SK-MEL-5 (cell line): ENCODE results near the gene SNTG2. TPM values are rescaled to one million over a fixed set of nuclear protein-coding genes. Genes with fewer than 3 reads are reported as not detected.

Source experiments
- DNase-seq: peaks from one replicate; pipeline ENCODE4 v3.0.0-alpha.2; 2016; ENCODE audit warnings: low read depth, low spot score
- in situ Hi-C: cut with HindIII; loops from 2 replicates; pipeline ENCODE4 v1.10.0; 2016; ENCODE audit warnings: low sequenced_read_pairs, high pct_unique_total_duplicates, low pct_unique_long_range_greater_than_20kb
- total RNA-seq: library from RNA; depleted of rRNA; stranded (reverse); fragments of >200 nt; shearing (Covaris generic); gene quantifications from 2 replicates; pipeline ENCODE4 v1.2.3, GENCODE V29; 2014

Gene SNTG2
- total RNA-seq, 1 experiment from 2014 or later = not detected

- in situ Hi-C loops = no loop called here
- DNase-seq = no peak
These were observed 360.2 kb downstream of the SNTG2 start for GRCh38 chr2:1310866-1311265.

- no peak for DNase-seq
- in situ Hi-C loops = no loop called here
These were observed 362.7 kb downstream of the SNTG2 start for GRCh38 chr2:1313240-1313924.

DNA sequence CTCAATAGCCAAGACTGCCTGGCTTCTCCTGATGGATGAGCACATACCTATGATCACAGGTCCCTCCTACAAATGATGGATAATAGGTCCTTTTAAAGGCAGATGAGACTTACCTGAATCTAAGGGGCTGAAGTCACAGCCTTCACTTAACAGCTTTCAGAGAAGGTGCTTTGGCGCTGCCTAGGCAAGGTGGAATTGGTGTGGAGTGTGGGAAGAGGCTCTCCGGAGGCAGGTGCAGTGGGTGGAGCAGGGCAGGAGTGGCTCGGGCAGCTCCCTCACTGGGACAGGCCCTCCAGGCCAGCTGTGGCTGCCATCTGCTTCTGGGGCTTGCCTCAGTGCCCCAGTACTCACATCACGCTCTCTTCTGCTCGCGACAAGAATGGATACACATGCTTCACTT lies 363.6 kb downstream of the SNTG2 start:
- in situ Hi-C loops = no loop called here
- DNase-seq = no peak

DNA sequence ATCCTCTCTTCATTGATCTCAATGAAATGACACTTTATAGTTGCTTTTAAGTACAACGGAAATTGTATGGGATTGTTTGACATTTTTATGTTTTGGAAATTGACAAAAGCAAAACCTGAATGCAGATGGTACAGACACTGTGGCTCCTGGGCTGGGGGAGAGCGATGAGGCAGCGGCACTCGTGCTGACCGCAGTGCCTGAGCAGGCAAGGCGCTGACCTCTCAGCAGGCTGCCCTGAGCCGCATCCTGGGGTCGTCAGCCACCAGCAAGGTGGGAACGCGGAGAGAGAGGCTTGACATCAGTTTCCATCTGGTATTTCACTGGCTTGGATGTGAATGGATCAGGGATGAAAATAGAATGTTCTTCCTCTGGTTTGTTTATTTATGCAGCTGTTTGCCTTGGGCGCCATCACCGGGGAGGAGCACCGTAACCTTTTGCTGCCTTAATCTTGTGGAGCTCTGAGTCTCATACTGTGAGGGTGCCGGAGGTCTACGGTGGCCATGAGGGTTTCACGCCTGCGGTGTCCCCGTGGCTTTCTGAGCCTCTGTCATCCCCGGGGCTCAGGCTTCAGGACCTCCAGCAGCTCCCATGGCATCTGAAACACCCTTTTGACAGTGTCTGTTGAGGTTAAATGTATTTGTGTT lies 367.8 kb downstream of the SNTG2 start:
- DNase-seq = no peak
- in situ Hi-C loops = no loop called here

GRCh38 chr2:1319393-1319792 lies 368.7 kb downstream of the SNTG2 start:
- in situ Hi-C loops = no loop called here
- DNase-seq = no peak

GRCh38 chr2:1321321-1321720 lies 370.7 kb downstream of the SNTG2 start:
- no peak for DNase-seq
- in situ Hi-C loops = no loop called here

DNA sequence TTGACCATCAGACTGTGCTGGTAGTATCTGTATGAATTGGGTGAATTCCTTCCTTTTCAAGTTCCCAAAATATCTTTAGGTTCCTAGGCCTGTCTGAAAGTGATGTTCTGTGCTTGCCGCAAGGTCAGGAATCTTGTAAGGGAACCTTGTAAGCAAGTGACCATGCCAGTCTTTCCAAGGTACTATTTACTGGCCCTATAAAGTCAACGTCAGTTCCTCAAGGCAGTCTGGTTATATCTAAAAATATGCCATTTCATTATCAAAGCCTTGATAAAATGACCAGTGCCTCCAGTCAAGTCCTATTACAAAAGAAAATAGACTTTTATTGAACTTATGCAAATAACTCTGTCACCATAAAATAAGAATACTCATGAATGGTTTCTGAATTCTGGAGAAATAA lies 374.2 kb downstream of the SNTG2 start:
- no peak for DNase-seq
- in situ Hi-C loops = no loop called here

DNA sequence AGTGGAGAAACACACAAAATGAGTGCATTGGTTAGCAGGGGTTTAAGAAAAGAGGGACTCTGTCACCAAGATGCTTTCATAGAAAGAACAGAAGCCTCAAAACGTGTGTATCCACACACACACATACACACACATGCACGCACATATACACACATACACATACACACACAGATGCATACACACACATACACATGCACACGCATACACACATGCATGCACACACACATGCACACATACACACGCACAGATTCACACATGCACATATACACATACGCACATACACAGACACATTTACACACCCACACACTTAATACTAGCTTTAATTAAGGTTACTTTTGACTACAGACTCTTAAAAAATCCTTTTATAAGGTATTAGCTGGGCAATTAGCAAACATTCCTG lies 378.0 kb downstream of the SNTG2 start:
- in situ Hi-C loops = no loop called here
- DNase-seq = no peak

DNA sequence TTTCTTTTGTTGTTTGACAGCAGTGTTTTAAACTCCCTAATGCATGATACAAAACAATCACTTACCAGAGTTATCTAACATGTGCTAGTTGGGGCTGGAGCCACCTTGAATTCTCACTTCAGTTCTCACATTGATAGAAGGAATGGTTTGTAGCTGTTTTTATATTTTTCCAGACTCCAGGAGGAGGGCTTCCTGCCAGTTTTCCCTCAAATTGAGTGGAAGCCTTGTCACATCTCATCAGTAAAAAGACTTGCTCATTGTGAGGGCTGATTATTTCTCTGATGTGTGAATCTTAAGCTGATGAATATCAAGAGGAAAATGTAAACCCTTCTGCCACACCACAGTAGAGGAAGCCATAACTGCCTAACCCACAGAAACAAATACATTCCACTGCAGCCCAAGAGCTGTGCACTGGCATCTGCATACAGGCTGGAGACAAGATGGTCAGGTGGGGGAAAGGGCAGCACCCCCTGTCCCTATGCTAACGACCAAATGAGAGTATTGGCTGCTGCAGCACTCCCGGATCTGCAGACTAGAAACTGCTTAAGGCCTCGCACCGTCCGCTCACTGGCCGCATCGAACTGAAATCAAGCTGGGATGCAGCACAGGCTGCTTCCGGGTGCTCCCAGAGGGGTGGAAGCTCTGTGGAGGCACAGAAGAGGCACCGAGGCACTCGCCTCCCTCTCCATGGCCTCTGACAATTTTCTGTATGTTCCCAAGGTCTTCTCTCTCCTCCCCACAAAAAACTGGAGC lies 388.9 kb downstream of the SNTG2 start:
- DNase-seq = no peak
- in situ Hi-C loops = no loop called here

GRCh38 chr2:1340141-1340512 lies 389.5 kb downstream of the SNTG2 start:
- no peak for DNase-seq
- in situ Hi-C loops = no loop called here

- in situ Hi-C loops = no loop called here
These were observed 390.9 kb downstream of the SNTG2 start for GRCh38 chr2:1341404-1342120.

GRCh38 chr2:1348789-1349188 lies 398.1 kb downstream of the SNTG2 start:
- no peak for DNase-seq
- in situ Hi-C loops = no loop called here

More at GRCh38 chr2:1341404-1342120, 390.9 kb downstream of the SNTG2 start:
- no peak for DNase-seq

- in situ Hi-C loops = no loop called here
- DNase-seq = no peak
These were observed 399.5 kb downstream of the SNTG2 start for GRCh38 chr2:1350111-1350510.

GRCh38 chr2:1353124-1353523 lies 402.5 kb downstream of the SNTG2 start:
- in situ Hi-C loops = no loop called here
- DNase-seq = no peak

- no peak for DNase-seq
- in situ Hi-C loops = no loop called here
These were observed 402.9 kb downstream of the SNTG2 start for GRCh38 chr2:1353543-1353942.

GRCh38 chr2:1360144-1360543 lies 409.5 kb downstream of the SNTG2 start:
- DNase-seq = no peak
- in situ Hi-C loops = no loop called here

GRCh38 chr2:1360557-1361250 lies 410.1 kb downstream of the SNTG2 start:
- no peak for DNase-seq
- in situ Hi-C loops = no loop called here

DNA sequence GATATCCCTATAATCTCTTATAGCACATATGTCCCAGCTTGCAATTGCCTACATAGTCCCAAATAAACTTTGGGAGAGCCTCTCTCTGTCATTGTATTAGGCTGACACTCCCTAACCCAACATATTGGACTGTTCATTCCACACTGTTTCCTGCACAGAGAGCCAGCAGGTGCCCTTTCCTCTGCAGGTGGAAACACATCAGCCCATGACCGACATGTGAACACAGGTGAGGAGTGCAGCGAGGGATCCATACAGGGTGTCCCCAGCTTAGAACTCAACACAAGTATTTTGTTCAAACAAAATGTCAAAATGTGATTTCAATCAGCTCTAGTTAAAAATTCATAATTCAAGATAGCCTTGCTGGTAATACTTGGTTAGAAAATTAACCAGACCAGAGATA lies 412.7 kb downstream of the SNTG2 start:
- in situ Hi-C loops = no loop called here
- DNase-seq = no peak
